Measurements from ENCODE around the gene ACVR1C.

DNA sequence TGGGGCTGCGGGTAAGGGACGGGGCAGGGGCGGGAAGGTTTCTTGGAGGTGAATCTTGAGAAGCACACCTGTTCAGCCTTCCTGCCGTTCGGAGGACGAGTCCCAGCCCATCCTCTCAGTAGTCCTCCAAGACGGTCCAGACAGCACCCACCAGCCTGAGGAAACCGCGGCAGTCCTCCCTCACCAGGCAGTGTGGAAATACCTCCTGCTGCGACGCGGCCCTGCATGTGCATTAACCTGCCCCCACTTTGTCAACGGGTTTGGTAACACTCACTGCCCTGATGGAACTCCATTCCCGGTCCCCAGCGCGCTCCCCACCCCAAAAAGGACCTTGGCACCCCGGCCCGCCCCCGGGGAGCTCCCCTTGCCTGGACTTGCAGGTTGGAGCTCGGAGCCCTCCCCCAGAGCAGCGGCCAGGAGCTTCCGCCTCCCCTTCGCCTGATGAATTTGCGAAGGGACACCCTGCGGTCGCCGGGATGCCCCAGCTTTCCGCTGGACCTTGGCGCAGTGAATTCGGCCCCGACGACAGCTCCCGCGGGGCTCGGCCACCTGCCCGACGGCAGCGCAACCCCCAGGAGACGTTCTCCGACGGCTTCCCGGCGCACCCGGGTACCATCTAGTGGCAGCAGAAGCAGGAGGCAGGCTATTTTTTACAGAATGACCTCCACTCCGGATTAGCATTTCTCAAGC lies 31.5 kb downstream of the ACVR1C start:
- TF ChIP-seq, protein P1, sequence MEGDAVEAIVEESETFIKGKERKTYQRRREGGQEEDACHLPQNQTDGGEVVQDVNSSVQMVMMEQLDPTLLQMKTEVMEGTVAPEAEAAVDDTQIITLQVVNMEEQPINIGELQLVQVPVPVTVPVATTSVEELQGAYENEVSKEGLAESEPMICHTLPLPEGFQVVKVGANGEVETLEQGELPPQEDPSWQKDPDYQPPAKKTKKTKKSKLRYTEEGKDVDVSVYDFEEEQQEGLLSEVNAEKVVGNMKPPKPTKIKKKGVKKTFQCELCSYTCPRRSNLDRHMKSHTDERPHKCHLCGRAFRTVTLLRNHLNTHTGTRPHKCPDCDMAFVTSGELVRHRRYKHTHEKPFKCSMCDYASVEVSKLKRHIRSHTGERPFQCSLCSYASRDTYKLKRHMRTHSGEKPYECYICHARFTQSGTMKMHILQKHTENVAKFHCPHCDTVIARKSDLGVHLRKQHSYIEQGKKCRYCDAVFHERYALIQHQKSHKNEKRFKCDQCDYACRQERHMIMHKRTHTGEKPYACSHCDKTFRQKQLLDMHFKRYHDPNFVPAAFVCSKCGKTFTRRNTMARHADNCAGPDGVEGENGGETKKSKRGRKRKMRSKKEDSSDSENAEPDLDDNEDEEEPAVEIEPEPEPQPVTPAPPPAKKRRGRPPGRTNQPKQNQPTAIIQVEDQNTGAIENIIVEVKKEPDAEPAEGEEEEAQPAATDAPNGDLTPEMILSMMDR (IDR thresholded peaks at IDR 0.05; ENCODE audit: low read depth, low read length, poor library complexity, severe bottlenecking), result no peak
- TF ChIP-seq EZH2phosphoT487 (IDR thresholded peaks at IDR 0.05; ENCODE audit: borderline replicate concordance, low read length), result no peak

Measured in DOHH2 (cell line).